WI38 (cell line): Measurements from ENCODE around the gene NANOS2.
A peak's percentile ranks its signal among the peaks of the same experiment; 100 is the strongest.
"Not testable (repeated sequence)": the region's sequence is repeated elsewhere in the genome, so short reads cannot be mapped to it uniquely, and the experiment has no call there.

ENCODE experiments used
- H3K4me3 ChIP-seq: 2 replicates; pipeline ENCODE4 v1.5.1; 2011; ENCODE audit warnings: low read depth, mild to moderate bottlenecking, control low read depth, low read length
- CTCF ChIP-seq: IDR thresholded peaks from 2 replicates; pipeline ENCODE4 v1.5.1; 2012; ENCODE audit warnings: low read depth, mild to moderate bottlenecking, control low read depth, low read length

Gene NANOS2

GRCh38 chr19:45901432-45901911 is 13.1 kb downstream of the NANOS2 start:
- TF ChIP-seq CTCF: no peak

GRCh38 chr19:45900738-45901431 is 13.7 kb downstream of the NANOS2 start:
- no peak for TF ChIP-seq CTCF
- peak overlapping the region; percentile 71 for H3K4me3 ChIP-seq

More at GRCh38 chr19:45901432-45901911, 13.1 kb downstream of the NANOS2 start:
- H3K4me3 ChIP-seq: peak overlapping the region; percentile 71

GRCh38 chr19:45899919-45900589 is 14.5 kb downstream of the NANOS2 start:
- H3K4me3 ChIP-seq: no peak overlapping the region
- no peak for TF ChIP-seq CTCF

GRCh38 chr19:45899253-45899652 is 15.3 kb downstream of the NANOS2 start:
- no peak overlapping the region for H3K4me3 ChIP-seq
- TF ChIP-seq CTCF: no peak

GRCh38 chr19:45897261-45897812 is 17.2 kb downstream of the NANOS2 start:
- no peak overlapping the region for H3K4me3 ChIP-seq
- TF ChIP-seq CTCF: no peak

- H3K4me3 ChIP-seq: not testable (repeated sequence)
Measured at GRCh38 chr19:45895983-45896599, 18.5 kb downstream of the NANOS2 start.

GRCh38 chr19:45895519-45895972 is 19.0 kb downstream of the NANOS2 start:
- H3K4me3 ChIP-seq: no peak overlapping the region
- no peak for TF ChIP-seq CTCF
